SK-N-DZ (cell line): Measurements from ENCODE around the gene OR7G1.
"Not testable (repeated sequence)": the region's sequence is repeated elsewhere in the genome, so short reads cannot be mapped to it uniquely, and the experiment has no call there.

ENCODE experiments used
- DNase-seq: peaks from one replicate; pipeline ENCODE4 v3.0.0-alpha.2; 2015; ENCODE audit warnings: low spot score
- small RNA-seq, 2 experiments: library from RNA; depleted of rRNA; stranded (forward); fragments of <200 nt; gene quantifications; one replicate each; pipeline ENCODE3, GENCODE V24; 2014

The OR7G1 gene

GRCh38 chr19:9078651-9079050 lies 36.9 kb downstream of the OR7G1 start:
- DNase-seq = no peak

- no peak for DNase-seq
These were observed 38.7 kb downstream of the OR7G1 start for GRCh38 chr19:9076901-9077300.

GRCh38 chr19:9075064-9075949 lies 40.3 kb downstream of the OR7G1 start:
- no peak for DNase-seq

GRCh38 chr19:9073806-9074205 lies 41.8 kb downstream of the OR7G1 start:
- DNase-seq = no peak

GRCh38 chr19:9071720-9072119 lies 43.8 kb downstream of the OR7G1 start:
- not testable (repeated sequence) for DNase-seq

- no peak for DNase-seq
These were observed 45.5 kb downstream of the OR7G1 start for GRCh38 chr19:9070066-9070465.

GRCh38 chr19:9065457-9066014 lies 50.0 kb downstream of the OR7G1 start:
- no peak for DNase-seq

Small RNA genes within 50 kb of the gene (small RNA-seq; reads per million reads assigned to genes)
- 0 reads per million in 2 experiments for gene OR1M4P
